GM12878 (cell line): ENCODE data around the gene IAPP. TPM values are rescaled to one million over a fixed set of nuclear protein-coding genes. Genes with fewer than 3 reads are reported as not detected.

Experiments
- ATAC-seq: fragments of 200-7000 bp; cut with Tn5 transposase; 3 replicates; pipeline ENCODE4 v1.9.1; 2020; ENCODE audit warnings: mild to moderate bottlenecking, moderate library complexity
- BruUV-seq: library from RNA; stranded (reverse); fragments of 400-500 nt; replicated peaks from 2 replicates; lab custom pipeline; 2021; lab: Mats Ljungman, UMichigan
- CTCF ChIA-PET: fragments of 300-600 bp; sonication (Branson Sonifier 250); formaldehyde crosslinking; extraction: SDS; loops from one replicate; lab custom pipeline; 2021; ENCODE audit warnings: inconsistent platforms; lab: Yijun Ruan, JAX
- POLR2A ChIA-PET: fragments of 350-600 bp; formaldehyde crosslinking; extraction: SDS; loops from one replicate; lab custom pipeline; 2021; ENCODE audit warnings: inconsistent platforms; lab: Charles Lee
- RAD21 ChIA-PET: fragments of 300-600 bp; sonication (Branson Sonifier 250); formaldehyde crosslinking; loops from one replicate; lab custom pipeline; 2023; ENCODE audit warnings: antibody characterized with exemption; ENCODE audit not compliant: unreplicated experiment; lab: Charles Lee
- SMC1A ChIA-PET: fragments of 300-600 bp; sonication (Branson Sonifier 250); formaldehyde crosslinking; loops from one replicate; lab custom pipeline; 2023; ENCODE audit not compliant: unreplicated experiment, uncharacterized antibody; lab: Charles Lee
- DNase-seq: peaks from one replicate; pipeline ENCODE4 v3.0.0-alpha.2; 2011; ENCODE audit warnings: low read depth, low spot score
- FAIRE-seq: peaks from 3 replicates; lab custom pipeline; 2011; peaks lifted over from hg19 to GRCh38; lab: Jason Lieb, UNC
- H2AFZ ChIP-seq: 2 replicates; pipeline ENCODE4 v1.6.0; 2011; ENCODE audit warnings: low read depth, low read length, control low read depth; ENCODE audit not compliant: control insufficient read depth
- H3K27ac ChIP-seq: 2 replicates; pipeline ENCODE4 v1.5.1; 2011; ENCODE audit warnings: control low read depth; ENCODE audit not compliant: control insufficient read depth, insufficient read depth
- H3K27me3 ChIP-seq, 2 experiments: replicated peaks in 1 of 2; 2 replicates each; pipeline versions ENCODE4 v1.6.0 to v1.6.1; 2011; ENCODE audit warnings: low read length in 1 of 2; ENCODE audit not compliant: control insufficient read depth in 2 of 2, insufficient read depth in 2 of 2
- H3K36me3 ChIP-seq, 2 experiments: 2 replicates each; pipeline ENCODE4 v1.5.1; 2011; ENCODE audit warnings: low read length in 1 of 2; ENCODE audit not compliant: control insufficient read depth in 2 of 2, insufficient read depth in 2 of 2
- H3K4me1 ChIP-seq: 2 replicates; pipeline ENCODE4 v1.6.1; 2011; ENCODE audit warnings: mild to moderate bottlenecking, low read length, moderate library complexity, mixed read lengths; ENCODE audit not compliant: control insufficient read depth, insufficient read depth
- H3K4me2 ChIP-seq: 2 replicates; pipeline ENCODE4 v1.6.0; 2011; ENCODE audit warnings: control low read depth; ENCODE audit not compliant: control insufficient read depth, insufficient read depth
- H3K4me3 ChIP-seq: fragments of 200-600 bp; sonication (generic); 2 replicates; pipeline ENCODE4 v1.5.1; 2016
- H3K79me2 ChIP-seq: 2 replicates; pipeline ENCODE4 v1.6.0; 2011; ENCODE audit warnings: low read length; ENCODE audit not compliant: control insufficient read depth, insufficient read depth
- H3K9ac ChIP-seq: 2 replicates; pipeline ENCODE4 v1.8.0; 2011; ENCODE audit warnings: low read length, control low read depth, mixed read lengths; ENCODE audit not compliant: control insufficient read depth, insufficient read depth
- H3K9me3 ChIP-seq: replicated peaks from 3 replicates; pipeline ENCODE4 v1.5.1; 2011; ENCODE audit warnings: mild to moderate bottlenecking, low read length; ENCODE audit not compliant: control insufficient read depth, insufficient read depth
- H4K20me1 ChIP-seq: 2 replicates; pipeline ENCODE4 v1.6.0; 2011; ENCODE audit not compliant: control insufficient read depth, insufficient read depth
- BCLAF1 ChIP-seq: fragments of 450-650 bp; IDR thresholded peaks from 2 replicates; pipeline ENCODE4 v1.6.1; 2017; ENCODE audit warnings: antibody characterized with exemption, mild to moderate bottlenecking, moderate library complexity
- CEBPB ChIP-seq, 2 experiments: fragments of 150-350 bp in 1 of 2; IDR thresholded peaks; 2 replicates each; pipeline ENCODE4 v1.6.1; 2012 to 2014; ENCODE audit warnings: low read depth in 2 of 2, low read length in 2 of 2, borderline replicate concordance in 1 of 2, inconsistent platforms in 1 of 2
- CHD4 ChIP-seq: fragments of 200-600 bp; sonication (generic); IDR thresholded peaks from 2 replicates; pipeline ENCODE4 v1.6.1; 2016; ENCODE audit warnings: mild to moderate bottlenecking
- EGR1 ChIP-seq, 2 experiments: IDR thresholded peaks; 1 replicate in 1 of 2; 2 replicates in 1 of 2; pipeline ENCODE4 v1.6.1; 2011 to 2012; ENCODE audit warnings: low read depth in 2 of 2, low read length in 2 of 2, borderline replicate concordance in 1 of 2, mild to moderate bottlenecking in 1 of 2, moderate library complexity in 1 of 2
- EP300 ChIP-seq, 2 experiments: fragments of 150-350 bp in 1 of 2; IDR thresholded peaks; 2 replicates each; pipeline ENCODE4 v1.6.1; 2011 to 2012; ENCODE audit warnings: low read depth in 2 of 2, low read length in 2 of 2, borderline replicate concordance in 1 of 2, improper control_type of control experiment in 1 of 2, inconsistent platforms in 1 of 2; ENCODE audit not compliant: control insufficient read depth in 1 of 2
- LARP7 ChIP-seq: fragments of 450-650 bp; IDR thresholded peaks from 2 replicates; pipeline ENCODE4 v1.6.1; 2017; ENCODE audit warnings: mild to moderate bottlenecking
- POLR2A ChIP-seq: IDR thresholded peaks from 2 replicates; pipeline ENCODE4 v1.6.1; 2011; ENCODE audit warnings: low read depth, mild to moderate bottlenecking, low read length
- PRDM15 ChIP-seq: fragments of 450-650 bp; formaldehyde crosslinking; IDR thresholded peaks from 2 replicates; pipeline ENCODE4 v1.4.0; 2020; ENCODE audit warnings: mild to moderate bottlenecking, moderate library complexity
- STAT3 ChIP-seq: IDR thresholded peaks from 2 replicates; pipeline ENCODE4 v1.6.1; 2011; ENCODE audit warnings: low read depth, low read length, improper control_type of control experiment
- TARDBP ChIP-seq: IDR thresholded peaks from 2 replicates; pipeline ENCODE4 v1.6.1; 2016; ENCODE audit warnings: borderline replicate concordance
- TBL1XR1 ChIP-seq: IDR thresholded peaks from 2 replicates; pipeline ENCODE4 v1.6.1; 2012; ENCODE audit warnings: low read depth, low read length, improper control_type of control experiment
- YBX1 ChIP-seq: fragments of 450-650 bp; IDR thresholded peaks from 2 replicates; pipeline ENCODE4 v1.6.1; 2016; ENCODE audit warnings: antibody characterized with exemption
- ZBED1 ChIP-seq: IDR thresholded peaks from 2 replicates; pipeline ENCODE4 v1.6.1; 2016; ENCODE audit warnings: borderline replicate concordance
- ZBTB4 ChIP-seq: fragments of 450-650 bp; formaldehyde crosslinking; IDR thresholded peaks from 2 replicates; pipeline ENCODE4 v1.4.0; 2022; ENCODE audit warnings: mild to moderate bottlenecking, moderate library complexity
- ZNF207 ChIP-seq: fragments of 450-650 bp; IDR thresholded peaks from 2 replicates; pipeline ENCODE4 v1.6.1; 2014; ENCODE audit warnings: antibody characterized with exemption, mild to moderate bottlenecking, borderline replicate concordance
- ZZZ3 ChIP-seq: IDR thresholded peaks from 2 replicates; pipeline ENCODE4 v1.6.1; 2011; ENCODE audit warnings: low read depth; ENCODE audit not compliant: control insufficient read depth, insufficient read length
- WGBS: methylation state at CpG from one replicate; pipeline ENCODE4 v1.1.6; 2016; ENCODE audit warnings: low lambda C conversion rate; ENCODE audit not compliant: insufficient replicate concordance, insufficient coverage; ENCODE audit errors: missing lambda C conversion rate; 5-methylcytosine and 5-hydroxymethylcytosine counted together
- in situ Hi-C: fragments of 300-500 bp; cut with MboI; formaldehyde crosslinking; loops from 9 replicates; pipeline ENCODE4 v1.14.3; 2018; ENCODE audit warnings: mixed read lengths
- intact Hi-C: fragments of 100-400 bp; cut with micrococcal nuclease; formaldehyde crosslinking; loops from one replicate; pipeline ENCODE4 v1.14.2; 2022; ENCODE audit not compliant: unreplicated experiment
- polyA plus RNA-seq, 11 experiments: library from polyadenylated mRNA; depleted of rRNA in 4 of 11; unstranded in 6 of 11; stranded (reverse) in 5 of 11; fragments of >200 nt; fragmentation: Nextera tagmentation in 4 of 11; fragmentation: Illumina TruSeq in 1 of 11; extraction: Ambion mirVana in 4 of 11; extraction: Trizol in 1 of 11; gene quantifications; 1 replicate in 1 of 11; 2 replicates in 10 of 11; pipeline versions ENCODE4 v1.2.1 to v1.2.3, GENCODE V29; 2011 to 2016; ENCODE audit warnings: inconsistent platforms in 2 of 11, missing spikeins in 2 of 11, low read depth in 1 of 11
- total RNA-seq, 4 experiments: library from RNA; depleted of rRNA in 3 of 4; stranded (reverse); fragments of >200 nt in 3 of 4; fragmentation: Illumina TruSeq in 1 of 4; extraction: Trizol in 1 of 4; gene quantifications; 2 replicates each; pipeline versions ENCODE4 v1.2.1 to v1.2.3, GENCODE V29; 2013 to 2021

The IAPP gene
- total and polyA plus RNA-seq, 10 of the 15 experiments (the other 5 are each of a cell fraction or from before 2014, with no cell fraction given) = not detected

GRCh38 chr12:21323736-21324135 is 49.0 kb upstream of the IAPP start:
- no peaks in the 10 kb centered on the region for H4K20me1 ChIP-seq
- no peak overlapping the region for H3K4me2 ChIP-seq
- H3K27ac ChIP-seq = no peak overlapping the region
- H3K36me3 ChIP-seq = no peaks in the 10 kb centered on the region
- RAD21 ChIA-PET = no interaction called here
- POLR2A ChIA-PET = no interaction called here
- intact Hi-C loops = no loop called here
- H3K4me1 ChIP-seq = no peaks in the 10 kb centered on the region
- 15% methylated on average over 2 of the region's 2 CpGs for WGBS
- no peak overlapping the region for H3K9ac ChIP-seq
- BruUV-seq = no TSS peak
- no peak for ATAC-seq
- no peaks in the 10 kb centered on the region for H3K9me3 ChIP-seq
- in situ Hi-C loops = no loop called here
- SMC1A ChIA-PET = no interaction called here
- DNase-seq = no peak
- CTCF ChIA-PET = no interaction called here
- no peak for FAIRE-seq
- no peak overlapping the region for H2AFZ ChIP-seq
- H3K79me2 ChIP-seq = no peaks in the 10 kb centered on the region
- no peaks in the 10 kb centered on the region for H3K27me3 ChIP-seq
- H3K4me3 ChIP-seq = no peak overlapping the region
- TF ChIP-seq LARP7 (no peak), STAT3 (no peak), ZBTB4 (CRISPR knock-in tag) (no peak), TBL1XR1 (no peak), TARDBP (no peak), PRDM15 (CRISPR knock-in tag) (no peak), CHD4 (no peak), ZBED1 (no peak), EP300 (IDR thresholded peaks at IDR 0.05; ENCODE audit: borderline replicate concordance in 1 of 2, control insufficient read depth in 1 of 2, low read depth in 2 of 2, low read length in 2 of 2) (no peak), YBX1 (no peak), ZZZ3 (no peak), CEBPB (IDR thresholded peaks at IDR 0.05; ENCODE audit: borderline replicate concordance in 1 of 2, low read depth in 2 of 2, low read length in 2 of 2) (no peak), ZNF207 (no peak), BCLAF1 (no peak), EGR1 (IDR thresholded peaks at IDR 0.05; ENCODE audit: borderline replicate concordance in 1 of 2, low read depth in 2 of 2, low read length in 2 of 2) (no peak), POLR2A (no peak)
